Measurements from ENCODE around the gene HES5.

The HES5 gene

DNA sequence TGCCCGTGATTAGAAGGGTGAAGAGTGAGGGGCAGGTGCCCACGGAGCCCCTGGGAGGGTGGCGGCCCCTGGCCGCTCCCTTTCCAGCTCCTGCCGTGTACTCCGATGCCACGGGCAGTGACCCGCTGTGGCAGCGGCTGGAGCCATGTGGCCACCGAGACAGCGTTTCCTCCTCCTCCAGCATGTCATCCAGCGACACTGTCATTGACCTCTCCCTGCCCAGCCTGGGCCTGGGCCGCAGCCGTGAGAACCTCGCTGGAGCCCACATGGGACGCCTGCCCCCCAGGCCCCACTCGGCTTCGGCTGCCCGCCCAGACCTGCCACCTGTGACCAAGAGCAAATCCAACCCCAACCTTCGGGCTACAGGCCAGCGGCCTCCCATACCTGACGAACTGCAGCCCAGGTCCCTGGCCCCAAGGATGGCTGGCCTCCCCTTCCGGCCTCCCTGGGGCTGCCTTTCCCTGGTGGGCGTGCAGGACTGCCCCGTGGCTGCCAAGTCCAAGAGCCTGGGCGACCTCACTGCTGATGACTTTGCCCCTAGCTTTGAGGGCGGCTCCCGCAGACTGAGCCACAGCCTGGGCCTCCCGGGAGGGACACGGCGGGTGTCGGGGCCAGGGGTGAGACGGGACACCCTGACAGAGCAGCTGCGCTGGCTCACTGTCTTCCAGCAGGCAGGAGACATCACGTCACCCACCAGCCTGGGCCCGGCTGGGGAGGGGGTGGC, 25.7 kb downstream of the HES5 start:
- H3K4me3 ChIP-seq (ENCODE audit: low read length) = no peak overlapping the region
- DNase-seq (ENCODE audit: low read depth) = no peak
- TF ChIP-seq CTCF (conservative IDR thresholded peaks at IDR 0.05; ENCODE audit: low read depth, low read length) = no peak

- DNase-seq (ENCODE audit: low read depth) = no peak
- TF ChIP-seq CTCF (conservative IDR thresholded peaks at IDR 0.05; ENCODE audit: low read depth, low read length) = no peak
Observed at GRCh38 chr1:2503554-2504224, 26.4 kb downstream of the HES5 start.

DNA sequence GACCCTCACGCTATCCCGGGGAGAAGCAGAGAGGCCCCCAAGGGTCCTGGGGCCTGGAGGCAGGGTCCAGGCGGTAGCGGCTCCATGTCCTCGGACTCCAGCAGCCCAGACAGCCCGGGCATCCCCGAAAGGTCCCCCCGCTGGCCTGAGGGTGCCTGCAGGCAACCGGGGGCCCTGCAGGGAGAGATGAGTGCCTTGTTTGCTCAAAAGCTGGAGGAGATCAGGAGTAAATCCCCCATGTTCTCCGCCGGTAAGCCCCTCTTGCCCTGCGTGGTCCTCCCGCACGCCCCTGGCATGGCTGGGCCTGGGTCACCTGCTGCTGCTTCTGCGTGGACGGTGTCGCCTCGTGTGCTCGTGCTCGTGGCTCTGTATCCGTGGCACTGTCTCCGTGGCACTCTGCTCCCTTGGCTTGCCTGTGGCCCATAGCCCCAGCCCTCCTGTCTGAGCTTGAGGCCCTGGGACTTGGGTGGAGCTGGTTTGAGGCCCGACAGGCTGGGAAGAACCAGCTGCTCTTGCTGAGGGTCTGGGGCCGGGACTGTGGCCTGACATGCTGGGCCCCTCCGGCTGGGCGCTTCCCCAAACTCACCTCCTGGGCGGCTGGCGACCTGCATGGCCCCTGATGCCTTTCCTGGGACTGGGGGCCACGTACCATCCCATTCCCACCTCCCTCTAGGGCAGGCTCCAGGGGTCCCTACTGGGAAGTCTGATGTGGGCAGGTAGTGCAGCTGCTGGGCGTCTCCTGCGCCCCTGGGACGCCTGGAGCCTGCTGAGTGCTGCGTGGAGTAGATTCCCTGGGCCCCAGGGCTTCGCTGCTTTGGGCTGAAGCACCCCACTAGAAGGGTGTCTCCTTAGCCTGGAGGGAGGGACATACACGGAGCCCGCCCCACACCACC, 27.2 kb downstream of the HES5 start:
- no peak for TF ChIP-seq CTCF (conservative IDR thresholded peaks at IDR 0.05; ENCODE audit: low read depth, low read length)

More at GRCh38 chr1:2503554-2504224, 26.4 kb downstream of the HES5 start:
- no peak overlapping the region for H3K4me3 ChIP-seq (ENCODE audit: low read length)

GRCh38 chr1:2502210-2502609, 27.9 kb downstream of the HES5 start:
- no peak for DNase-seq (ENCODE audit: low read depth)
- no peak for TF ChIP-seq CTCF (conservative IDR thresholded peaks at IDR 0.05; ENCODE audit: low read depth, low read length)

More for the DNA sequence above, 27.2 kb downstream of the HES5 start:
- no peak for DNase-seq (ENCODE audit: low read depth)
- no peak overlapping the region for H3K4me3 ChIP-seq (ENCODE audit: low read length)

GRCh38 chr1:2501820-2502119, 28.3 kb downstream of the HES5 start:
- DNase-seq (ENCODE audit: low read depth) = no peak
- TF ChIP-seq CTCF (conservative IDR thresholded peaks at IDR 0.05; ENCODE audit: low read depth, low read length) = no peak
- no peak overlapping the region for H3K4me3 ChIP-seq (ENCODE audit: low read length)

More at GRCh38 chr1:2502210-2502609, 27.9 kb downstream of the HES5 start:
- H3K4me3 ChIP-seq (ENCODE audit: low read length) = no peak overlapping the region

DNA sequence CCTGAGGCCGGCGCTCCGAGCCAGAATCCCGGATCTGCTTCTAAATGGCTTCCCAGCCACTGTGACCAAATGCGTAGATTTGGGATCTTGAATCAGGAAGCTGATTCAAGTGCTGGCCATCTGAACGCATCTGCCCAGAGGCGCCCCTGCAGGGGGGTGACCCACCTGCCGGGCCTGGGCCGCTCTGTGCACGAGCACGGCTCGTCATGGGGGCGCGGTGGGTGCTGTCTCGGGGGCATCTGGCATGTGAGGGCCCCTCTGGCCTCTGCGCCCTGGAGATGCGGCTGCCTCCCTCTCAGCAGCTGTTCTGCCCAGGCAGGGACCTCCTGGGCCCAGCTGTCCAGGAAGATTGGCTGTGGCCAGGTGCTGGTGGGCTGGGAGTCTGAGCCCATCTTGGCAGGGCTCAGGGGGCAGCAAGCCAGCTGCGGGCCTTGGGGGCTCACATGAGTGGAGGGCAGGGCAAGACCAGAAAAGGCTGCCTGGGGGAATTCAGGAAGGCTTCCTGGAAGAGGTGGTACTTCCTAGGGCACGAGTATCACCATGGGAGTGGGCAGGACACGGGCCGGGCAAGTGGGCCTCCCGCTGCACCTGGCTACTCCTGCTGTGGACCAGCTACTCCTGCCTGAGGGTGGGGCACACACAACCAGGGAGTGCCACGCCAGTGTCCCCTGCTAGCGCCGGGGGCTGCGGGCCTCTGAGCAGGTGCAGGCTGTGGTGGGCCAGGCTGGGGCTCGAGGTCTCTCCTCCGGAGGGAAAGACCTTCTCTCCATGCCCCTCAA, 28.8 kb downstream of the HES5 start:
- DNase-seq (ENCODE audit: low read depth) = no peak
- H3K4me3 ChIP-seq (ENCODE audit: low read length) = no peak overlapping the region
- TF ChIP-seq CTCF (conservative IDR thresholded peaks at IDR 0.05; ENCODE audit: low read depth, low read length) = no peak

Data from retinal pigment epithelial cell (primary cell).